ENCODE measurements around the gene PTGDR.

PTGDR gene

DNA sequence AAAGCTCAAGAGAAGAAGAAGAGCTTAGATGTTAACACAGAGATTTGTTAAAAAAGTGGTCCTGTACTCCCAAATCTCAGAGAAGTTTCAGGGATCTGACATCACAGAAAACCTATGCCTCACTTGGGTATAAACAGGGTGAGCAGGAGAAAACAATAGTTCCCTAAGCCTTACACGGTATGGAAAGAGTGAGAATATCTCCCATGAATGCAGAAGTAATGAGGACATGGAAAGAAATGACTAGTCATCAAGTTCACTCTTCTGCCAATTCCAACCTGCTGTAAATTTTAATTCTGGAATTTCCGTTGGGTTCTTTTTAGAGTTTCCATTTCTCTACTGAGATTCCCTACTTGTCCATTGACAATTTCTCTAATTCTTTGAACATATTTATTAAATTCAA lies 40.4 kb downstream of the PTGDR start:
- no peak for DNase-seq
- no peaks in the 10 kb centered on the region for H3K36me3 ChIP-seq
- no peaks in the 10 kb centered on the region for H3K9me3 ChIP-seq
- H3K4me3 ChIP-seq (ENCODE audit: low read depth, low read length): no peak overlapping the region
- H3K4me1 ChIP-seq: no peaks in the 10 kb centered on the region
- TF ChIP-seq CTCF (IDR thresholded peaks at IDR 0.05; ENCODE audit: low read depth, low read length): no peak
- H3K27me3 ChIP-seq: no peaks in the 10 kb centered on the region

DNA sequence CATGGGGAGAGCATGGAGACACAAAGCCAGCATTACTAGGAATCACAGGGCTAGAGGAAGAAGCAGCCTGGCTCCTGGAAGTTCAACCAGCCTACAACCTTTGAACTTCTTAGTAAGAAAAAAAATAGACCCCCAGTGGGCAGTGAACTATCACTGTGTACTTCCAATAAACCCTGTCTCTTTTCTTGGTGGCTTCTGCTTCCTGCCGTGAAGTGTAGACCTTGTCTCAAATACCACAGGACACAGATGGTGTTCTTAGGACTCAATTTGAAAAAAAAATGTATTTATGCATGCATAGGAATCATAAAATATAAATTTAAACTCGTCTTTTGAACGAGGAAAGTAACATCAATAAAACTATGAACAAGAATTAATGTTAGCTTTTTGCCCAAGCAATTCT lies 43.0 kb downstream of the PTGDR start:
- Histone ChIP-seq H3K9me3 (no peaks in the 10 kb centered on the region), H3K4me3 (ENCODE audit: low read depth, low read length) (no peak overlapping the region), H3K36me3 (0 out of 2 replicates have a peak, but pooled peaks cover 2% of the 10 kb centered on the region), H3K27me3 (no peaks in the 10 kb centered on the region), H3K4me1 (no peaks in the 10 kb centered on the region)
- no peak for DNase-seq
- no peak for TF ChIP-seq CTCF (IDR thresholded peaks at IDR 0.05; ENCODE audit: low read depth, low read length)

DNA sequence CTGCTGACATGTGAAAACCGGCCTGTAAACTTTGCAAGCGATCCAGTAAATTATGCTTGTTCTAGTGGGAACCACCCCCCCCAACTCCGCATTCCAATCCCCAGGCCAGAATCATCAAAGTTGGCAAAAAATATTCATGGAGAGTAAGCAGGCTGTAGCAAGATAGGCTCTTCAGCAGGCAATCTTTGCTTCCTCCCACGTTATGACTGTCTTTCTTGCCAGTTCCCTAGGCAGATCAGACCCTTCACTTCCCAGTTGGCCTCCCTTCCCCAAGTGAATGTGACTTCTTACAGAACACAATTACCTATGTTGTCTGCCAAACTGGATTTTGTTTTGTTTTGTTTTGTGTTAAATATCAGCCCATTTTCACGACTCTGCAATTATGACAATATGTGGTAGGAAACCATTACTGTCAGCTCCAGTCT lies 45.4 kb downstream of the PTGDR start:
- no peak for TF ChIP-seq CTCF (IDR thresholded peaks at IDR 0.05; ENCODE audit: low read depth, low read length)
- Histone ChIP-seq H3K9me3 (no peaks in the 10 kb centered on the region), H3K27me3 (no peaks in the 10 kb centered on the region), H3K4me3 (ENCODE audit: low read depth, low read length) (peak overlapping the region; percentile 92), H3K4me1 (no peaks in the 10 kb centered on the region), H3K36me3 (0 out of 2 replicates have a peak, but pooled peaks cover 5% of the 10 kb centered on the region)
- DNase-seq: no peak

DNA sequence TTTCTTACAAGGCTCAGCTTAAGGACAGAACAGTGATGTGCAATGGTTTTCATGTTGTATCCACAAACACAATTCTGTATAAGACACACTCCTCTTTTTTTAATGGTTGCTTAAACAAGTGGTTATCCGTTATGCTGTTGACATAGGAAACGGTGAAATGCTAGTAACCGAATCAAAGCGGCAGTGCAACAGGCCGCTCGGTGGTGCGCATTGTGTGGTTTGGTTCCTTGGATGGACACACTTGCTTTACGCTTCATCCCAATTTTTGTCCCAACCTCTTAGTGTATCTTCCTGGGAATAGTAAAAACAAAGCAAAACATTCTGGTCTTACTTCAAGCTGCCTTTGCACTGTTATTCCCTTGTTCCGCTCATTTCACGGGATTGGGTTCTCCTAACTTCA lies 46.0 kb downstream of the PTGDR start:
- H3K27me3 ChIP-seq: no peaks in the 10 kb centered on the region
- no peaks in the 10 kb centered on the region for H3K4me1 ChIP-seq
- TF ChIP-seq CTCF (IDR thresholded peaks at IDR 0.05; ENCODE audit: low read depth, low read length): no peak
- 0 out of 2 replicates have a peak, but pooled peaks cover 5% of the 10 kb centered on the region for H3K36me3 ChIP-seq
- no peak for DNase-seq
- H3K4me3 ChIP-seq (ENCODE audit: low read depth, low read length): peak overlapping the region; percentile 92
- no peaks in the 10 kb centered on the region for H3K9me3 ChIP-seq

DNA sequence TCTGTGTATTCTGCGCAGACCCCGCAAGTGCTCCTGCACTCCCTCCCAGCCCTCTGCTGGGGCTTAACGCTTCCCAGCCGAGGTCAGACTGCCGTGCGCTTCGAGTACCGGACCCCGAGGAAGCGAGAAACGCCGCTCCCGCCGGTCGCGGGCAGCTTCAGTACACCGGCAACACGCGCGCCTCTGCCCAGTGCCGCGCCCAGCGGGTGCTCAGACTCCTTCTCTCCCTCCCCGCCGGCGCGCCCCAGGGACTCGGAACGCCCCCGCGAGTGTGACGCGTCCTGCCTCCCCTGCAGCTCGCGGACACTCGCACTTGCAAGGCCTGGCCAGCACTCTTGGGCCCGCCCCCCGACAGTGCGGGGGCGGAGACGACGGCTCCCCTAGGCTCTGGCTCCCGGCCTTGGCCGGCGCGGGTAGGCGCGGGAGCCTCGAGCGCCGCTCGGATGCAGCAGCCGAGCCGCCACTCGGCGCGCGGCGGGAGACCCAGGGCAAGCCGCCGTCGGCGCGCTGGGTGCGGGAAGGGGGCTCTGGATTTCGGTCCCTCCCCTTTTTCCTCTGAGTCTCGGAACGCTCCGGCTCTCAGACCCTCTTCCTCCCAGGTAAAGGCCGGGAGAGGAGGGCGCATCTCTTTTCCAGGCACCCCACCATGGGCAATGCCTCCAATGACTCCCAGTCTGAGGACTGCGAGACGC lies 46.6 kb downstream of the PTGDR start, which contains the start of gene PTGER2:
TSS of gene PTGER2 (plus strand) at position 410 of the 692 bp plus-strand sequence. CDS start at position 647, 237 bp downstream.
- no peak for TF ChIP-seq CTCF (IDR thresholded peaks at IDR 0.05; ENCODE audit: low read depth, low read length)
- no peaks in the 10 kb centered on the region for H3K27me3 ChIP-seq
- peak; percentile 96 for DNase-seq
- H3K36me3 ChIP-seq: 0 out of 2 replicates have a peak, but pooled peaks cover 5% of the 10 kb centered on the region
- H3K9me3 ChIP-seq: no peaks in the 10 kb centered on the region
- peak within 1 kb of the TSS; percentile 92 for H3K4me3 ChIP-seq (ENCODE audit: low read depth, low read length)
- no peaks in the 10 kb centered on the region for H3K4me1 ChIP-seq
